A375 (cell line): ENCODE data around the gene POLR1A. TPM values are rescaled to one million over a fixed set of nuclear protein-coding genes. Genes with fewer than 3 reads are reported as not detected.

Source experiments
- small RNA-seq: library from RNA; depleted of rRNA; stranded (forward); fragments of <200 nt; gene quantifications from one replicate; pipeline ENCODE3, GENCODE V24; 2014
- total RNA-seq: library from RNA; depleted of rRNA; stranded (reverse); fragments of >200 nt; shearing (Covaris generic); gene quantifications from 2 replicates; pipeline ENCODE4 v1.2.3, GENCODE V29; 2014; rRNA removed

POLR1A gene
- total RNA-seq = 15.1 and 17.3 TPM in 2 replicates

DNA sequence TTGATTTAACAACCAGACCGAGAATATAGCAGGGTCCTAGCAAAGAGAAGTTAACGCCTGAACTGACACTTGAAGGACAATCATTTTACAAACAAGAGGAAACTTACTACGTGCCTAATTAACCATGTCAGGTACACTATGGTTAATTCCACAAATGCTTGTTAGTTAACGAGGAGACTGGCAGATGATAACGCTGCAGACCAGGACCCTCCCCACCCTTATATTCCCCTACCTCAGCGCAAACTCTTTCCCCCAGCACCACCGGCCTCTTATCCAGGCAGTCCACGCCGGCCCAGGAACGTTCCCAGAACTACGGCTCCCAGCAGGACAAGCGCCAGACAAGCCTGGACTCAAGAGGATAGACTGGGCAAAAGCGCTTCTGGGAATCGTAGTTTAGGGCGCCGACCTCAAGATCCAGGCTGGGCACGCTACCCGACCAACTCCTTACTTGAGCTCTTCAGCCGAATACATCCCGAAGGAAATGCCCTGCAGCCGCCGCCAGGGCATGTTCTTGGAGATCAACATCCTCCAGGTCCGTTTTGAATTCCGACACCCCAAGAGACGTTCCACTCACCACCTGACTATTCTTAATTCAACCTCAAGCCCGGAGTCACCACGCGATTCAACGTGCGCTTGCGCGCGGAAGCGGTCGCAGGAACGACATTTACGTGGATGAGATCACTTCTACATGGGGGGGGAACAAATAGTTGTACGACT lies at the start of gene POLR1A:
Gene POLR1A (minus strand): TSS at position 635 of the 717 bp plus-strand sequence. CDS start 110 bp downstream, at position 525.

DNA sequence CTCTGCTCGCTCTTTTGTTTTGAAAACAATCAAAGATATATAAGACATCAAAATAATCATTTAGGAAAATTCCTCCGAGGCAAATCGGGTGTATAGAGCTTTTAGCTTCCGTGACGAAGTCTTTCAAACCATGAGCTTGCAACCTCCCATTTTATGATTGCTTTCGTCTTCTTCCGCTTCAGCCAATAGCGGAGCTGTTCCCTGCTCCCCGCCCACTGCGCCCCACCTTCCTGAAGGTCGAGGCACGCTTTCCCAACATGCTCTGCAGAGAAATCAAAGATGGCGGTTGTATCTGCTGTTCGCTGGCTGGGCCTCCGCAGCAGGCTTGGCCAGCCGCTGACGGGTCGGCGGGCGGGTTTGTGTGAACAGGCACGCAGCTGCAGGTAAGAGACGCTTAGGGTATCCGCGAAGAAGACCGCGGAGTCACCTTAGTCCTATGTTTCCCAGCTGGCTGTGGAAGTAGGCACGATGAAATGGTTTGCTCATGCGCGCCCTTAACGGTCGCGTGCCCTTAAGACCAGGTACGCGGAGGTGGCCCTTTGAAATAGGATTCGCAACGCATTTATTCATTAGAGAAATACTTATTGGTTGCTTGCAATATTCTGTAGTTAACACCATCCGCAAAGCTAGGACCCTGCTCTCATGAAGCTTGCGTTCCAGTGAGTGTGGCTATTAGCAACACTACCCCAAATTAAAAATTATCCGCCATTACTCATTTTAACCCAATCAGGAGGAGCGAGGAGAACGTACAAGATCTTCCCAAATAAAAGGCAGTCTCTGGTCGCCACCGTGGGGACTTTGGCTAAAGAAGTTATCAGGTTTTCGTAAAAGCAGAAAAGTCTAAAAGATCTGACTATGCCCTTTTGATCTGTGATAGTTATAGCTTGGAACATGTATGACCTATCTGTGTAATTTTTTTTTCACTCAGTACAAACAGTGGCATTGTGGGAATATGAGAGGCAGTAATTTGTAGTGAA lies 571 bp upstream of the POLR1A start, which contains the start of gene PTCD3:
Gene PTCD3 (plus strand): TSS at position 267 of the 977 bp plus-strand sequence. CDS start 13 bp downstream, at position 280.

Small RNAs within 50 kb of the gene (small RNA-seq; reads per million reads assigned to genes)
- 136 reads per million, percentile 96 among the genes with 10 or more reads in this experiment for gene SNORD94

Other genes starting within 250 kb of the POLR1A start
- gene ST3GAL5, start 216.9 kb downstream of the POLR1A start, total RNA-seq = 15.1 and 16.2 TPM in 2 replicates
- gene PTCD3, start 349 bp upstream of the POLR1A start, total RNA-seq = 55.8 and 77.4 TPM in 2 replicates
- gene IMMT, start 89.6 kb upstream of the POLR1A start, total RNA-seq = 132 and 144 TPM in 2 replicates
- gene MRPL35, start 93.6 kb upstream of the POLR1A start, total RNA-seq = 38.2 and 59.4 TPM in 2 replicates
- 1.3 and 1.4 TPM in 2 replicates for gene REEP1, start 231.7 kb upstream of the POLR1A start, total RNA-seq